A549 (cell line): ENCODE data around the gene SPRED3. TPM values are rescaled to one million over a fixed set of nuclear protein-coding genes. Genes with fewer than 3 reads are reported as not detected.

ENCODE experiments used
- ATAC-seq, 2 experiments: fragments of 200-7000 bp in 1 of 2; fragments of >200 bp in 1 of 2; cut with Nextera tagmentation in 1 of 2; cut with Tn5 transposase in 1 of 2; 3 replicates each; pipeline versions ENCODE4 v1.8.0 to v1.9.1; 2018 to 2020; ENCODE audit warnings: mild to moderate bottlenecking in 1 of 2, moderate library complexity in 1 of 2
- CTCF ChIA-PET: fragments of 300-600 bp; sonication (Branson Sonifier 250); formaldehyde crosslinking; extraction: SDS; loops from one replicate; lab custom pipeline; 2021; ENCODE audit warnings: antibody characterized with exemption, inconsistent platforms; lab: Yijun Ruan, JAX
- POLR2A ChIA-PET: fragments of 350-600 bp; formaldehyde crosslinking; extraction: SDS; loops from one replicate; lab custom pipeline; 2021; ENCODE audit warnings: antibody characterized with exemption, inconsistent platforms; lab: Yijun Ruan, JAX
- DNase-seq, 2 experiments: peaks; one replicate each; pipeline versions ENCODE4 v3.0.0 to v3.0.0-alpha.2; 2011 to 2016; ENCODE audit warnings: low read depth in 1 of 2, low spot score in 1 of 2
- FAIRE-seq: peaks from 2 replicates; lab custom pipeline; 2011; peaks lifted over from hg19 to GRCh38; lab: Jason Lieb, UNC
- H3K27ac ChIP-seq, 2 experiments: fragments of >200 bp; sonication (Bioruptor Twin); formaldehyde crosslinking; 3 replicates each; pipeline ENCODE4 v1.5.1; 2016 to 2017
- H3K4me1 ChIP-seq: fragments of >200 bp; sonication (Bioruptor Twin); formaldehyde crosslinking; 3 replicates; pipeline ENCODE4 v1.6.1; 2016
- H3K4me2 ChIP-seq: fragments of >200 bp; sonication (Bioruptor Twin); formaldehyde crosslinking; 3 replicates; pipeline ENCODE4 v1.6.1; 2016
- H3K4me3 ChIP-seq: fragments of >200 bp; sonication (Bioruptor Twin); formaldehyde crosslinking; 3 replicates; pipeline ENCODE4 v1.5.1; 2016
- H3K9me3 ChIP-seq: fragments of >200 bp; sonication (Bioruptor Twin); formaldehyde crosslinking; 3 replicates; pipeline ENCODE4 v1.6.1; 2016
- BCL3 ChIP-seq: fragments of >200 bp; sonication (Bioruptor Twin); formaldehyde crosslinking; IDR thresholded peaks from 3 replicates; pipeline ENCODE4 v1.6.1; 2016
- CBX2 ChIP-seq: fragments of 200-600 bp; sonication (generic); IDR thresholded peaks from 2 replicates; pipeline ENCODE4 v1.6.1; 2016; ENCODE audit warnings: low read depth, mild to moderate bottlenecking, borderline replicate concordance
- JUN ChIP-seq, 2 experiments: fragments of >200 bp; sonication (Bioruptor Twin); formaldehyde crosslinking; IDR thresholded peaks; 2 replicates in 1 of 2; 3 replicates in 1 of 2; pipeline ENCODE4 v1.6.1; 2016 to 2017
- KDM1A ChIP-seq: fragments of 200-600 bp; sonication (generic); IDR thresholded peaks from 2 replicates; pipeline ENCODE4 v1.6.1; 2016; ENCODE audit warnings: low read depth, mild to moderate bottlenecking
- KDM5A ChIP-seq: fragments of 200-600 bp; sonication (generic); IDR thresholded peaks from 2 replicates; pipeline ENCODE4 v1.6.1; 2016; ENCODE audit warnings: antibody characterized with exemption, mild to moderate bottlenecking
- NPAS2 ChIP-seq: fragments of 250-450 bp; sonication (Bioruptor Pico); IDR thresholded peaks from 2 replicates; pipeline ENCODE4 v1.8.0; 2022; ENCODE audit warnings: mild to moderate bottlenecking, moderate library complexity, borderline replicate concordance
- TFCP2L1 ChIP-seq: fragments of 250-450 bp; sonication (Bioruptor Pico); IDR thresholded peaks from 2 replicates; pipeline ENCODE4 v1.5.0; 2021; ENCODE audit warnings: mild to moderate bottlenecking
- ZC3H11A ChIP-seq: fragments of 450-650 bp; IDR thresholded peaks from 2 replicates; pipeline ENCODE4 v1.6.1; 2014; ENCODE audit warnings: antibody characterized with exemption, mild to moderate bottlenecking
- ZFP36 ChIP-seq: fragments of 450-650 bp; IDR thresholded peaks from 2 replicates; pipeline ENCODE4 v1.6.1; 2014; ENCODE audit warnings: borderline replicate concordance; ENCODE audit not compliant: partially characterized antibody
- WGBS: methylation state at CpG from one replicate; pipeline ENCODE4 v1.1.6; 2017; ENCODE audit errors: missing lambda C conversion rate; 5-methylcytosine and 5-hydroxymethylcytosine counted together
- polyA plus RNA-seq, 4 experiments: library from polyadenylated mRNA; depleted of rRNA in 3 of 4; stranded (reverse); fragments of >200 nt; fragmentation: RNase III in 1 of 4; extraction: RNeasy Plus Mini Kit Qiagen cat#74134 plus additional on column Dnase treatment in 1 of 4; gene quantifications; 2 replicates in 3 of 4; 3 replicates in 1 of 4; pipeline ENCODE4 v1.2.3, GENCODE V29; 2011 to 2017
- TF ChIP-seq, protein P1 (sequence below): fragments of >200 bp; sonication (Bioruptor Twin); formaldehyde crosslinking; IDR thresholded peaks from 3 replicates; pipeline ENCODE4 v1.5.1; 2016
- TF ChIP-seq, protein P2 (sequence below): fragments of 250-450 bp; sonication (Bioruptor Pico); IDR thresholded peaks from 2 replicates; pipeline ENCODE4 v1.5.0; 2021; ENCODE audit warnings: mild to moderate bottlenecking, moderate library complexity, borderline replicate concordance
- TF ChIP-seq, protein P3 (sequence below): fragments of 450-650 bp; IDR thresholded peaks from 2 replicates; pipeline ENCODE4 v1.6.1; 2014; ENCODE audit warnings: antibody characterized with exemption

Gene SPRED3
- polyA plus RNA-seq, 2 of the 4 experiments (the other 2 are of a cell fraction) = 2.8 to 3.0 TPM

- TF ChIP-seq, protein P1, sequence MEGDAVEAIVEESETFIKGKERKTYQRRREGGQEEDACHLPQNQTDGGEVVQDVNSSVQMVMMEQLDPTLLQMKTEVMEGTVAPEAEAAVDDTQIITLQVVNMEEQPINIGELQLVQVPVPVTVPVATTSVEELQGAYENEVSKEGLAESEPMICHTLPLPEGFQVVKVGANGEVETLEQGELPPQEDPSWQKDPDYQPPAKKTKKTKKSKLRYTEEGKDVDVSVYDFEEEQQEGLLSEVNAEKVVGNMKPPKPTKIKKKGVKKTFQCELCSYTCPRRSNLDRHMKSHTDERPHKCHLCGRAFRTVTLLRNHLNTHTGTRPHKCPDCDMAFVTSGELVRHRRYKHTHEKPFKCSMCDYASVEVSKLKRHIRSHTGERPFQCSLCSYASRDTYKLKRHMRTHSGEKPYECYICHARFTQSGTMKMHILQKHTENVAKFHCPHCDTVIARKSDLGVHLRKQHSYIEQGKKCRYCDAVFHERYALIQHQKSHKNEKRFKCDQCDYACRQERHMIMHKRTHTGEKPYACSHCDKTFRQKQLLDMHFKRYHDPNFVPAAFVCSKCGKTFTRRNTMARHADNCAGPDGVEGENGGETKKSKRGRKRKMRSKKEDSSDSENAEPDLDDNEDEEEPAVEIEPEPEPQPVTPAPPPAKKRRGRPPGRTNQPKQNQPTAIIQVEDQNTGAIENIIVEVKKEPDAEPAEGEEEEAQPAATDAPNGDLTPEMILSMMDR = no peak
- TF ChIP-seq NPAS2 (CRISPR knock-in tag) (no peak), BCL3 (no peak), JUN (IDR thresholded peaks at IDR 0.05) (no peak)
Observed at GRCh38 chr19:38351865-38352395, 36.6 kb upstream of the SPRED3 start (continued).

- no peak for DNase-seq
- no peak overlapping the region for H3K4me2 ChIP-seq
- H3K9me3 ChIP-seq = no peaks in the 10 kb centered on the region
- H3K4me1 ChIP-seq = no peaks in the 10 kb centered on the region
- no peak overlapping the region for H3K4me3 ChIP-seq
- ChIA-PET POLR2A (interaction anchor here (1.9 kb wide), 1 partner anchor 22 kb away, joined by 5 read pairs; the partner anchor contains the start of gene PSMD8), CTCF (interaction anchor here (0.9 to 2.0 kb wide), 11 partner anchors 8 to 450 kb away, joined by 3 to 8 read pairs (median 4); no protein-coding TSS in a partner anchor)
- no peak overlapping the region for H3K27ac ChIP-seq
- 82% methylated on average over 8 of the region's 8 CpGs for WGBS
- no peak for FAIRE-seq
- ATAC-seq = no peak
- TF ChIP-seq KDM5A (no peak), KDM1A (no peak), ZC3H11A (no peak), TFCP2L1 (no peak), CBX2 (no peak)
- TF ChIP-seq, protein P2, sequence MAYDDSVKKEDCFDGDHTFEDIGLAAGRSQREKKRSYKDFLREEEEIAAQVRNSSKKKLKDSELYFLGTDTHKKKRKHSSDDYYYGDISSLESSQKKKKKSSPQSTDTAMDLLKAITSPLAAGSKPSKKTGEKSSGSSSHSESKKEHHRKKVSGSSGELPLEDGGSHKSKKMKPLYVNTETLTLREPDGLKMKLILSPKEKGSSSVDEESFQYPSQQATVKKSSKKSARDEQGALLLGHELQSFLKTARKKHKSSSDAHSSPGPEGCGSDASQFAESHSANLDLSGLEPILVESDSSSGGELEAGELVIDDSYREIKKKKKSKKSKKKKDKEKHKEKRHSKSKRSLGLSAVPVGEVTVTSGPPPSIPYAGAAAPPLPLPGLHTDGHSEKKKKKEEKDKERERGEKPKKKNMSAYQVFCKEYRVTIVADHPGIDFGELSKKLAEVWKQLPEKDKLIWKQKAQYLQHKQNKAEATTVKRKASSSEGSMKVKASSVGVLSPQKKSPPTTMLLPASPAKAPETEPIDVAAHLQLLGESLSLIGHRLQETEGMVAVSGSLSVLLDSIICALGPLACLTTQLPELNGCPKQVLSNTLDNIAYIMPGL (CRISPR knock-in tag) = no peak
- TF ChIP-seq, all 56 proteins: peak for 0
Observed at GRCh38 chr19:38352611-38353010, 35.9 kb upstream of the SPRED3 start.

DNA sequence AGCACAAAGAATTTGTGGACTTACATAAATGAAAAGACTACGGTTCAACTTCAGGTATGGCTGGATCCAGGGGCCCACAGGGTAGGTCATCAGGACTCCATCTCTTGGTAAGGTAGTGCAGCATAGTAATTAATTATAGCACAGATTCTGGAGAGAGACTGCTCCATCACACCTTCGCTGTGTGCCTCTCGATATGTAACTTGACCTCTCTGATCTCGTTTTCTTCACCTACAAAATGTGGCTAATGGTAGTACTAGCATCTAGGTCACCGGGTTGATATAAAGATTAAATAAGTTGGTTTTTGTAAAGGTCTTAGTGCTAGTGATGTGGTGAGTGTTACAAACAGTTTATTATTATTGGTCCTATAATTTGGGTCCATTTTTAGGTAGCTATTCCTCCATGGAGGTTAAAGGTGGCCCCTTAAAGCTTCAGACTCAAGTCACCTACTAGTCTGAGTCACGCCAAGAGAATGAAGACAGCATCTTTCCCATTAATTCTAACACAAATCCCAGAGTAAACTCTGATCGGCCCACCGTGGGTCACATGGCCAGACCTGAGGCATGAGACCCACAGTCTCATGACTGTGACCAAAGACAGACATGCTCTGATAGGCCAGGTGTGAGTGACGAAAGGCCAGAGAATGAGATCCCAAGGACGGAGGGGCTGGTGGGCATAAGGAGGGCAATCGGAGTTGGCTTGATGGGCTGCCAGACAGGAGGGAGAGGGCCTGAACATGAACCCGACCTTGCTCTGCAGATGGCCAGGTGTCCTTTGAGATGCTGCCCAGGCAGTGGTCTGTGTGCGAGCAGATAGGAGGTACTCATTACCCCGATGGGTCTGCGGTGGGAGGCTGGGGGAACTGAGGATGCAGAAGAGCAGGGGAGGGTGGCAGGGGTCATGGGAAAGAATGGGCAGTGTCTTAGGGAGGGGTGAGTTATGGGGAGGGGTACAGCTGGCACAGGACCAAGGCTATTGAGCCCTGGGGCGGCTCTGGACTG lies 32.5 kb upstream of the SPRED3 start:
- FAIRE-seq (peak; percentile 95), ATAC-seq (no peak), DNase-seq (no peak)
- Histone ChIP-seq H3K27ac (no peak overlapping the region), H3K4me3 (no peak overlapping the region), H3K4me2 (no peak overlapping the region), H3K4me1 (0 out of 3 replicates have a peak, but pooled peaks cover 1% of the 10 kb centered on the region), H3K9me3 (no peaks in the 10 kb centered on the region)
- WGBS = 54% methylated on average over 16 of the region's 16 CpGs
- CTCF ChIA-PET = interaction anchor here (1.4 to 2.8 kb wide), 5 partner anchors 11 to 454 kb away, joined by 4 to 8 read pairs (median 7); partner anchors contain the start of genes CATSPERG and FAM98C
- POLR2A ChIA-PET = no interaction called here
- TF ChIP-seq ZFP36 (peak; percentile 34), ZC3H11A (no peak)
- TF ChIP-seq, protein P3, sequence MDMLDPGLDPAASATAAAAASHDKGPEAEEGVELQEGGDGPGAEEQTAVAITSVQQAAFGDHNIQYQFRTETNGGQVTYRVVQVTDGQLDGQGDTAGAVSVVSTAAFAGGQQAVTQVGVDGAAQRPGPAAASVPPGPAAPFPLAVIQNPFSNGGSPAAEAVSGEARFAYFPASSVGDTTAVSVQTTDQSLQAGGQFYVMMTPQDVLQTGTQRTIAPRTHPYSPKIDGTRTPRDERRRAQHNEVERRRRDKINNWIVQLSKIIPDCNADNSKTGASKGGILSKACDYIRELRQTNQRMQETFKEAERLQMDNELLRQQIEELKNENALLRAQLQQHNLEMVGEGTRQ = peak; percentile 56
- TF ChIP-seq, all 56 proteins: peak for 2
